Fibroblast of the conjunctiva (primary cell): Measurements from ENCODE around the gene NDUFAF7.
"Not testable (repeated sequence)": the region's sequence is repeated elsewhere in the genome, so short reads cannot be mapped to it uniquely, and the experiment has no call there.

Experiments used
- DNase-seq: peaks from one replicate; pipeline ENCODE4 v3.0.0-alpha.2; 2010; ENCODE audit warnings: low read depth

The NDUFAF7 gene

GRCh38 chr2:37231241-37232130, at the start of gene NDUFAF7, which contains the start of gene CEBPZ:
NDUFAF7 (plus strand) TSS chr2:37231658; CDS start chr2:37231706, 48 bp downstream.
CEBPZ (minus strand) TSS chr2:37231596; CDS start chr2:37231567, 29 bp downstream.
- peak; percentile 77 for DNase-seq

- DNase-seq = peak; percentile 16
Observed at GRCh38 chr2:37181726-37182684, 49.5 kb upstream of the NDUFAF7 start.

GRCh38 chr2:37188570-37188969, 42.9 kb upstream of the NDUFAF7 start, which contains the start of gene SULT6B1:
SULT6B1 (minus strand) TSS chr2:37188670; CDS start chr2:37188640, 30 bp downstream.
- no peak for DNase-seq

GRCh38 chr2:37189452-37190153, 41.9 kb upstream of the NDUFAF7 start:
- DNase-seq = peak; percentile 77

GRCh38 chr2:37190290-37190689, 41.2 kb upstream of the NDUFAF7 start:
- no peak for DNase-seq

- DNase-seq = no peak
Observed at GRCh38 chr2:37191253-37191652, 40.2 kb upstream of the NDUFAF7 start.

GRCh38 chr2:37191747-37192146, 39.7 kb upstream of the NDUFAF7 start:
- no peak for DNase-seq

GRCh38 chr2:37192551-37192950, 38.9 kb upstream of the NDUFAF7 start:
- no peak for DNase-seq

GRCh38 chr2:37195862-37196319, 35.6 kb upstream of the NDUFAF7 start:
- DNase-seq = not testable (repeated sequence)

GRCh38 chr2:37196320-37197195, 34.9 kb upstream of the NDUFAF7 start, which contains the start of gene CEBPZOS:
CEBPZOS (plus strand) TSS chr2:37196496; CDS start chr2:37199705, 3,209 bp downstream.
- peak; percentile 59 for DNase-seq

GRCh38 chr2:37198681-37199065, 32.8 kb upstream of the NDUFAF7 start:
- no peak for DNase-seq

GRCh38 chr2:37201208-37201607, 30.2 kb upstream of the NDUFAF7 start:
- DNase-seq = no peak

GRCh38 chr2:37201766-37202165, 29.7 kb upstream of the NDUFAF7 start:
- DNase-seq = no peak

- no peak for DNase-seq
Observed at GRCh38 chr2:37203708-37204107, 27.8 kb upstream of the NDUFAF7 start.

GRCh38 chr2:37205071-37205661, 26.3 kb upstream of the NDUFAF7 start:
- DNase-seq = not testable (repeated sequence)

GRCh38 chr2:37205689-37206341, 25.6 kb upstream of the NDUFAF7 start:
- no peak for DNase-seq

- not testable (repeated sequence) for DNase-seq
Observed at GRCh38 chr2:37206760-37207159, 24.7 kb upstream of the NDUFAF7 start.

- no peak for DNase-seq
Observed at GRCh38 chr2:37211212-37211611, 20.2 kb upstream of the NDUFAF7 start.

GRCh38 chr2:37211939-37212338, 19.5 kb upstream of the NDUFAF7 start:
- DNase-seq = no peak

GRCh38 chr2:37215250-37215649, 16.2 kb upstream of the NDUFAF7 start:
- DNase-seq = no peak
